GM18907 (cell line): Measurements from ENCODE around the gene PTRH1.
A peak's percentile ranks its signal among the peaks of the same experiment; 100 is the strongest.
"Not testable (repeated sequence)": the region's sequence is repeated elsewhere in the genome, so short reads cannot be mapped to it uniquely, and the experiment has no call there.

Experiments used
- ATAC-seq: cut with Tn5 transposase; IDR thresholded peaks from one replicate; pipeline ENCODE4 v1.9.1; 2021; ENCODE audit warnings: mild to moderate bottlenecking, moderate library complexity; ENCODE audit not compliant: unreplicated experiment

Gene PTRH1

GRCh38 chr9:127715470-127716337 lies at the start of gene PTRH1, which contains the start of gene TTC16:
TSS of gene PTRH1 (minus strand) at chr9:127715663. CDS start at chr9:127715639, 24 bp downstream.
TSS of gene TTC16 (plus strand) at chr9:127716079. CDS start at chr9:127716146, 67 bp downstream.
- peak; percentile 87 for ATAC-seq

- no peak for ATAC-seq
Measured at GRCh38 chr9:127763918-127764384, 48.5 kb upstream of the PTRH1 start.

GRCh38 chr9:127762111-127762676 lies 46.7 kb upstream of the PTRH1 start:
- no peak for ATAC-seq

GRCh38 chr9:127761491-127761956 lies 46.1 kb upstream of the PTRH1 start:
- ATAC-seq: no peak

GRCh38 chr9:127761061-127761460 lies 45.6 kb upstream of the PTRH1 start:
- no peak for ATAC-seq

- no peak for ATAC-seq
Measured at GRCh38 chr9:127758843-127759242, 43.4 kb upstream of the PTRH1 start.

- ATAC-seq: not testable (repeated sequence)
Measured at GRCh38 chr9:127756776-127757175, 41.3 kb upstream of the PTRH1 start.

GRCh38 chr9:127756233-127756632 lies 40.8 kb upstream of the PTRH1 start:
- no peak for ATAC-seq

- no peak for ATAC-seq
Measured at GRCh38 chr9:127755061-127756060, 39.9 kb upstream of the PTRH1 start.

- ATAC-seq: no peak
Measured at GRCh38 chr9:127754099-127755060, 38.9 kb upstream of the PTRH1 start.

GRCh38 chr9:127753622-127754021 lies 38.2 kb upstream of the PTRH1 start:
- no peak for ATAC-seq

- no peak for ATAC-seq
Measured at GRCh38 chr9:127753148-127753547, 37.7 kb upstream of the PTRH1 start.

- ATAC-seq: no peak
Measured at GRCh38 chr9:127751269-127752054, 36.0 kb upstream of the PTRH1 start.

GRCh38 chr9:127749090-127749787 lies 33.8 kb upstream of the PTRH1 start:
- ATAC-seq: no peak

GRCh38 chr9:127746959-127747569 lies 31.6 kb upstream of the PTRH1 start:
- no peak for ATAC-seq

GRCh38 chr9:127744398-127745110 lies 29.1 kb upstream of the PTRH1 start:
- no peak for ATAC-seq

- no peak for ATAC-seq
Measured at GRCh38 chr9:127742435-127743088, 27.1 kb upstream of the PTRH1 start.
